Activated B cell treated with CpG ODN at 0.5 μM for 24 hours (primary cell): ENCODE results near the gene FBLN5. TPM values are rescaled to one million over a fixed set of nuclear protein-coding genes. Genes with fewer than 3 reads are reported as not detected.

ENCODE experiments used
- ATAC-seq: fragments of 200-7000 bp; cut with Tn5 transposase; one replicate; pipeline ENCODE4 v1.10.0; 2021; ENCODE audit warnings: low read depth, mild to moderate bottlenecking, moderate library complexity
- CTCF ChIA-PET: fragments of 350-600 bp; sonication (Branson Sonifier 250); formaldehyde crosslinking; loops from one replicate; lab custom pipeline; 2021; ENCODE audit warnings: antibody characterized with exemption; lab: Charles Lee
- POLR2A ChIA-PET: fragments of 350-600 bp; sonication (Branson Sonifier 250); formaldehyde crosslinking; loops from one replicate; lab custom pipeline; 2021; ENCODE audit warnings: antibody characterized with exemption; lab: Charles Lee
- DNase-seq: peaks from one replicate; pipeline ENCODE4 v3.0.0; 2022
- H3K27ac Mint-ChIP-seq: one replicate; pipeline ENCODE4 v1.8.0; 2020; ENCODE audit warnings: mixed read lengths
- H3K27me3 Mint-ChIP-seq: one replicate; pipeline ENCODE4 v1.8.0; 2021; ENCODE audit warnings: mixed read lengths
- H3K36me3 Mint-ChIP-seq: one replicate; pipeline ENCODE4 v1.8.0; 2021; ENCODE audit warnings: low read depth, mixed read lengths
- H3K4me1 Mint-ChIP-seq: one replicate; pipeline ENCODE4 v1.8.0; 2021; ENCODE audit warnings: mixed read lengths
- H3K4me3 Mint-ChIP-seq: one replicate; pipeline ENCODE4 v1.8.0; 2020; ENCODE audit warnings: mild to moderate bottlenecking, mixed read lengths
- H3K9me3 Mint-ChIP-seq: one replicate; pipeline ENCODE4 v1.8.0; 2020; ENCODE audit warnings: mixed read lengths
- intact Hi-C: fragments of 100-400 bp; cut with micrococcal nuclease; formaldehyde crosslinking; loops from one replicate; pipeline ENCODE4 v1.15.1; 2024
- total RNA-seq: library from RNA; stranded (reverse); gene quantifications from 2 replicates; pipeline ENCODE4 v1.2.3, GENCODE V29; 2022
- TF ChIP-seq, protein P1 (sequence below): fragments of 200-600 bp; IDR thresholded peaks from one replicate; pipeline ENCODE4 v1.8.0; 2022; ENCODE audit warnings: antibody characterized with exemption, mild to moderate bottlenecking

FBLN5 gene
- total RNA-seq, 1 donor from 2014 or later: not detected

DNA sequence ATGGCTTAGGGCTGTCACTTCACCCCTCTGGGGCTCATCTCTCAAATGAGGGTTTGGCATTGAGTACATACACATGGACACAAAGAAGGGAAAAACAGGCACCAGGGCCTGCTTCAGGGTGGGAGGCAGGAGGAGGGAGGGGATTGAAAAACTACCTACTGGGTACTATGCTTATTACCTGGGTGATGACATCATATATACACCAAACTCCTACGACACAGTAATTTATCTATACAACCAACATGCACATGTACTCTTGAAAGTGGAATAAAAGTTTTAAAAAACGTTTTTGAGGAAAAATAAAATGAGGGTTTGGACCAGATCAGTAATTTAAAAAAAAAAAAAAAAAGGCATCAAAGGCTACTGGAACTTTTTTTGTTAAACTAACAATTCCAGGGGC, 76.6 kb downstream of the FBLN5 start:
- no peak for ATAC-seq
- DNase-seq: no peak
- TF ChIP-seq, protein P1, sequence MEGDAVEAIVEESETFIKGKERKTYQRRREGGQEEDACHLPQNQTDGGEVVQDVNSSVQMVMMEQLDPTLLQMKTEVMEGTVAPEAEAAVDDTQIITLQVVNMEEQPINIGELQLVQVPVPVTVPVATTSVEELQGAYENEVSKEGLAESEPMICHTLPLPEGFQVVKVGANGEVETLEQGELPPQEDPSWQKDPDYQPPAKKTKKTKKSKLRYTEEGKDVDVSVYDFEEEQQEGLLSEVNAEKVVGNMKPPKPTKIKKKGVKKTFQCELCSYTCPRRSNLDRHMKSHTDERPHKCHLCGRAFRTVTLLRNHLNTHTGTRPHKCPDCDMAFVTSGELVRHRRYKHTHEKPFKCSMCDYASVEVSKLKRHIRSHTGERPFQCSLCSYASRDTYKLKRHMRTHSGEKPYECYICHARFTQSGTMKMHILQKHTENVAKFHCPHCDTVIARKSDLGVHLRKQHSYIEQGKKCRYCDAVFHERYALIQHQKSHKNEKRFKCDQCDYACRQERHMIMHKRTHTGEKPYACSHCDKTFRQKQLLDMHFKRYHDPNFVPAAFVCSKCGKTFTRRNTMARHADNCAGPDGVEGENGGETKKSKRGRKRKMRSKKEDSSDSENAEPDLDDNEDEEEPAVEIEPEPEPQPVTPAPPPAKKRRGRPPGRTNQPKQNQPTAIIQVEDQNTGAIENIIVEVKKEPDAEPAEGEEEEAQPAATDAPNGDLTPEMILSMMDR: no peak
- peaks cover 53% of the 10 kb centered on the region for H3K4me1 Mint-ChIP-seq
- no peaks in the 10 kb centered on the region for H3K36me3 Mint-ChIP-seq
- H3K27ac Mint-ChIP-seq: no peak overlapping the region
- no peak overlapping the region for H3K4me3 Mint-ChIP-seq
- H3K27me3 Mint-ChIP-seq: peaks cover 1% of the 10 kb centered on the region
- POLR2A ChIA-PET: interaction anchor here (0.7 kb wide), 2 partner anchors 10 to 41 kb away, joined by 4 to 10 read pairs; no protein-coding TSS in a partner anchor
- CTCF ChIA-PET: no interaction called here
- no peaks in the 10 kb centered on the region for H3K9me3 Mint-ChIP-seq
- intact Hi-C loops: loop anchor here (5.0 kb wide), 1 partner anchor 54 kb away; no protein-coding TSS in a partner anchor

DNA sequence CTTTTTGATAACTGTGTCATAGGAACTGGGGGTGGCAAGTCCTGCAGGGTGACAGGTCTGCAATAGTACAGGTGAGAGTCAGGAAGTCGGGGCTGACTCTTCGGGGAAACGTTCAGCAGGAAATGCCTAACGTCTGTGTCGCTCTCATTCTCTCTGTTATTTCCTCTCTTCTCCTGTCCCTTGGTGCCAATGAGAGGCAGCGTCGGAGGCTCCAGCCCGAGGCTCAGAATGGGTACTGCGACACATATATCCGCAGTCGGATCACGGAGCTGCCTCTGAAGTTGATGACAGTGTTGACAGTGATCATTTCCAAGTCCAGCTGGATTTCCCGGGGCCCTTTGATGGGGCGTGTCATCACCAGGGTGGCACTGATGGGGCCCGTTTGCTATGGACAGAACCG, 77.5 kb downstream of the FBLN5 start:
- intact Hi-C loops: loop anchor here (5.0 kb wide), 1 partner anchor 53 kb away; no protein-coding TSS in a partner anchor
- Mint-ChIP-seq H3K9me3 (no peaks in the 10 kb centered on the region), H3K4me1 (peaks cover 53% of the 10 kb centered on the region), H3K4me3 (no peak overlapping the region), H3K27ac (no peak overlapping the region), H3K36me3 (no peaks in the 10 kb centered on the region), H3K27me3 (peaks cover 2% of the 10 kb centered on the region)
- DNase-seq: no peak
- ChIA-PET POLR2A (no interaction called here), CTCF (no interaction called here)
- TF ChIP-seq, protein P1: no peak
- no peak for ATAC-seq

DNA sequence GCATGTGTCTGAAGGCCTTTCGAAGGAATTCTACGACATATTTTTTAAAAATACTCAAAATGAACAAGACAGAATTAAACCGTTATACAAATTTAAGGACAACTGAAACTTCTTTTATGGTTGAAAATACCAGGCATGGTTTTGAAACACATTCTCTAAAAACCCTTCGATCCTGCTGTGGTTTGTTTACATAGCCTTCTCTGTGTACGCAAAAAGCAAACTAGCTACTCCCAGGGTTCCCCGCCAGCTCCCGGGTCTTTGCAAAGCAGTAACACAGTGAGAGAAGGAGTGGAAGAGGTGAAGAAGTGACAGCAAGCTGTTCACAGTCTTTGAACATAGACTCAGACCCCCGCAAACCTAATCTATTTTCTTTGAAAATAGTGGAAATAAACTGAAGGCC, 77.9 kb downstream of the FBLN5 start:
- CTCF ChIA-PET: no interaction called here
- POLR2A ChIA-PET: interaction anchor here (0.7 kb wide), 1 partner anchor 89 kb away, joined by 5 read pairs; no protein-coding TSS in a partner anchor
- ATAC-seq (no peak), DNase-seq (no peak)
- peaks cover 53% of the 10 kb centered on the region for H3K4me1 Mint-ChIP-seq
- TF ChIP-seq, protein P1: no peak
- H3K4me3 Mint-ChIP-seq: no peak overlapping the region
- H3K27ac Mint-ChIP-seq: no peak overlapping the region
- H3K27me3 Mint-ChIP-seq: peaks cover 2% of the 10 kb centered on the region
- H3K9me3 Mint-ChIP-seq: no peaks in the 10 kb centered on the region
- H3K36me3 Mint-ChIP-seq: no peaks in the 10 kb centered on the region
- intact Hi-C loops: no loop called here

DNA sequence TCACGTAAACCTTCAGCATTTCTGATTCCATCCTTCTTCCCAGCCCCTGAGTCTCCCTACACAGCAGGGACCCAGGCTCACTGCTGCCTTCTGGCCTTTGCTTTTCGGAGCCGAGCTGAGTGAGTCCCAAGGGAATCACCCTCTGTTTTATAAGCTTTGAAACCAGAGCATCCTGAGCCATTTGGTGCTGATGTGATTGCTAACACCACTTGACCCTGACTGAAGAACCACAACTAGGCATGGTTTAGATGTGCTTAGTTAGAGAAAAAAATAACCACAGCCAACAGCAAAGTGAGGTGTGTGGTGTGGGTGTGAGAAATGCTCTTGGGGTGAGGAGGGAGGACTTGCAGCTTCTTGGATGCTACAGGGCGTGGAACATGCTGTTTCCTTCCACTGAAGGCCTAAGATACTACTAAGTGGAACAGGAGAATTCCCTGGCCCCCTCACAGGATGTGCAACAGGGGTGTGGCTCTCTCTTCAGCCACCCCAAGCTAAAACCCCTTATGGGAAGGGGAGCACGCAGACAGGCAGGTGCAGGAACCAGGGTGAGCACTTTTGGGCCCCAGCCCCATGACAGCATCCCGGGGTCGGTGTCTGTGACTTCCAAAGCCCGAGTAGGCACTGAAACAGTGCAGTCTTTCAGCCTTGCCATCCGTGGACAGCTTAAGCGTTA, 80.0 kb downstream of the FBLN5 start, which contains the start of gene TC2N:
Gene TC2N, minus strand, starts transcription at position 221 of the 673 bp plus-strand sequence. CDS start 53,767 bp downstream, outside the sequence.
- TF ChIP-seq, protein P1: no peak
- intact Hi-C loops: no loop called here
- Mint-ChIP-seq H3K27ac (no peak within 1 kb of the TSS), H3K4me1 (peaks cover 35% of the 10 kb centered on the region), H3K4me3 (no peak within 1 kb of the TSS), H3K27me3 (peaks cover 2% of the 10 kb centered on the region), H3K36me3 (no peaks in the 10 kb centered on the region), H3K9me3 (no peaks in the 10 kb centered on the region)
- no peak for ATAC-seq
- no peak for DNase-seq
- POLR2A ChIA-PET: no interaction called here
- CTCF ChIA-PET: no interaction called here

DNA sequence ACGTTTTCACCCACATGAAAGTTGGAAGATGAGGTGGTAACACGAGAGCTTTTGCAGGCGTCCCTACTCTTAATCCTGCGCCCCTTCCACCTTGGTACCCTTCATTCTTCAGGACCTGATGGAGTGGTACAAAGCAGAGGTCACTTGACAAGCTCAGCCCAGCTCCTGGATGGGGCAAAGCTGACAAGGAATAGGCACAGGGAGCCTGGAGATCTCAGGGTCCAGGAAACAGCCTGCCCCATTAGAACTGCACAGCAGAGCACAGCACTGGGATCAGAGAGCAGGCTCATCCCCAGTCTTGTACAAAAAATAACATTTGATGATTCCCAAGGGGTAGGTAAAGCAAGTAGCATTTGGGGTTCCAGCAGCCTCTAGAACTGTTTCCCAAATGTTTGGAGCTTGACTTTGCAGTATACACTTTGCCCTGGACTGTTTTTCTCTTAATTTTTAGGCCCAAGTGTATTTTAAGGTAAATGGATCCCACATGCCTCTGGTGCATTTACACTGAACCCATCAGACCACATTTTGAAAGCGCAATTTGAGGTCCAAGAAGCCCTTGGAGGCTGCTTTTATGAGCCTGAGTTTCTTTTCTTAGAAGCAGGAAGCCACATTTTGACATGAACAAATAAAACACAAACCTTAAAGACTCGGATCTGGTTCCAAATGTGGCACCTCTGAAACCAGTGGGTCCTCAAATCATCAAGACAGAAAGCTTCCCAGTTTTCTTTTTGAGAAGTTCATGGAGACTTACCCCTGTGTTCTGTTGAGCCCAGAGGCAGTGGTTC, 80.8 kb downstream of the FBLN5 start:
- no peaks in the 10 kb centered on the region for H3K36me3 Mint-ChIP-seq
- peaks cover 28% of the 10 kb centered on the region for H3K4me1 Mint-ChIP-seq
- TF ChIP-seq, protein P1: no peak
- intact Hi-C loops: no loop called here
- no peaks in the 10 kb centered on the region for H3K9me3 Mint-ChIP-seq
- H3K4me3 Mint-ChIP-seq: no peak overlapping the region
- CTCF ChIA-PET: no interaction called here
- no peak overlapping the region for H3K27ac Mint-ChIP-seq
- ATAC-seq: no peak
- DNase-seq: no peak
- POLR2A ChIA-PET: no interaction called here
- peaks cover 2% of the 10 kb centered on the region for H3K27me3 Mint-ChIP-seq
